ENCODE measurements around the gene FBLIM1.

Gene FBLIM1

DNA sequence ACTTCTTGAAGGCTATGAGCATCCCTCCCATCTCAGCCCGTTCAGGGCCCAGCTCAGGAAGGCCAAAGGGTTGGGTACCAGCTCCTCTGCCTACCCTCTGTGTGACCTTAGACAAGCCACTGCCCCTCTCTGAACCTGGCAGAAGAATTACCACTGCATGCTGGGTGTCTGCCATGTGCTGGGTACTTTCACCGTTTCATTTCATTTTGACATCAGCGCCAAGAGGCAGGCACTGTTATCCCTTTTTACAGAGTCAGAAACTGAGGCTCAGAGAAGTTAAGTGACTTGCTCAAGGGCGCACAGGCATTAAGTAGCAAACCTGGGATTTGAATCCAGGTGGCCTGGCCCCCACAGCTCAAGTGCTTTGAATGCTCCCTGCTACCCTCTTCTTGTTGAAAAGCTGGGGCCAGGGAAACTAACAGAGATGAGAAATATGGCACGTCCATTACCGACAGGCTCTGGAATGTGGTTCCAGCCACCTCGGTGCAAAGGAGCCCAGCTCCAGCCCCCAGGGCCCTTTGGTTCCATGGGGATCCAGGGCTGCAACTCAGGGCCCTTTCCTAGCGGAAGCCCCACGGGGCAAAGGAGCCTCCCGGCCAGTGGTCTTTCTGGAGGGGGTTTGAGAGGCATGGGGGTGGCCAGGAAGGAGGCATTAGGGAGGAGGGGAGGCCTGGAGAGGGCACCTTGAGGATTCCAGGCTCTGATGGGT is 9.8 kb upstream of the FBLIM1 start:
- DNase-seq, result no peak

DNA sequence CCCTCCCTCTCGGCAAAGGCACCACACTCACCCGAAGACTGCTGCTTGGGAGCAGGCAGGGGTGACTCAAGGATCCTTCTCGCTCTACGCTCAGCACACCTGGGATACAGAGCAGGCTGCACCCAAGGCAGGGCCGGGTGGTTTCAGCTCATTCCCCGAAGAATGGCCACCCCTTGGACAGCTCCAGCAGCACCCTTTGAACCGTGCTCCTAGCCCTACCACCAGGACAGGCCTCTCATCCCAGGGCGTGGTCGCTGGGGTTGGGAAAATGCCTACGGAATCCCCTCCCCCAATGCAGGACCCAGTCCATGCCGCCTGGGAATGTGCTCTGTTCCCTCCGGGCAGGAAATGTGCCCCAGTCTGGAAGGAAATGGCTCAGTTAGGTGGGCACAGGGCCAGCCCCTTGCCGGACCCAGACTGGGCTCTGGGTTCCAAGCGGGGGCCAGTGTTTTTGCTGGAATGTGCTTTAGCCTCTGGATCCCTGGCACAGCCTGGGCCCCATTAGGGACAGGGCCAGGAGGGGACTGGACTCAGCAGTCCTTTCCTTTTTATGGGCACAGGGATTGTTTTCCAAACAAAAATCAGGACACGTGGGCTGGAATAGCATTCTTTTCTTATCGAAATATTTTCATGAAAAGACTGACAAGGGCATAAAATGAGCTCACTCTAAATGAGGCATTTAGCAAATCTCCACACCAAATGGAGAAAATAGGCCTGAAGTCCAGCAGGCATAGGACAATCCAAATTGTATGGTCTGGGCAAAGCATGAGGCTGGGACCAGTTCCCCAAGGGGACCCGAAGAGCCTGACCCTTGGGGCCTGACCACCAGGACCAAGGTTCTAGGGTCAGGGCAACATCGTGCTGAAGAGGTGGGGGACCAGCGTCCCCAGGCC is 8.9 kb upstream of the FBLIM1 start:
- DNase-seq, result no peak

DNA sequence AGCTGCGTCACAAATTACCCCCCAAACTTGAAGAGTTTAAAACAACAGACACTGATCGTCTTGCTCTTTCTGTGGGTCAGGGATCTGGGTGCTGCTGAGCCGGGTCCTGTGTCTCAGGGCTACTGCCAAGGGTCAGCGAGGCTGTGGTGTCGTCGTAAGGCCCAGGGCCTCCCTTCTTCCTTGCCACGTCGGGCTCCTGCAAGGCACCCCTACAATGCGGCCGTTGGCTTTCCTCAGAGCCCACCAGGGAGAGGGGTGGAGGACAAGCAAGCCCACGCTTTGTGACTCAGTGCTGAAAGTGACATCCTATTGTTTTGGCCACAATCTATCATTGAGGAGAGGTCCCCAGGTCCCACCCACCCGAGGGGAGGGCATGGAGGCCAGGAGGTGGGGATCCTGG is 7.7 kb upstream of the FBLIM1 start:
- no peak for DNase-seq

DNA sequence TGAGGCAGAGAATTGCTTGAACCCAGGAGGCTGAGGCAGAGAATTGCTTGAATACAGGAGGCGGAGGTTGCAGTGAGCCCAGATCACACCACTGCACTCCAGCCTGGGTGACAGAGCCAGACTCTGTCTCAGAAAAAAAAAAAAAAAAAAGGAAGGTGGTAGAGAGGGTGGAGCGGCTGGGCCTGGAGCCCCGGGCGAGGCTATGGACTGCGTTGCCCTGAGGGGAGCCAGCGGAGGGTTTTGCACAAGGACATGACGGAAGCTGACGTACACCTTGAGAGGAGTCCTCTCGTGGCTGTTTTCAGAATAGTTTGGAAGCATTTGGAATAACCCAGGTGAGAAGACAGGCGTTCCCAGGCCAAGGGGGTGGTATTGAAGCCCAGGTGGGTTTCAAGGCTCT is 6.9 kb upstream of the FBLIM1 start:
- no peak for DNase-seq

DNA sequence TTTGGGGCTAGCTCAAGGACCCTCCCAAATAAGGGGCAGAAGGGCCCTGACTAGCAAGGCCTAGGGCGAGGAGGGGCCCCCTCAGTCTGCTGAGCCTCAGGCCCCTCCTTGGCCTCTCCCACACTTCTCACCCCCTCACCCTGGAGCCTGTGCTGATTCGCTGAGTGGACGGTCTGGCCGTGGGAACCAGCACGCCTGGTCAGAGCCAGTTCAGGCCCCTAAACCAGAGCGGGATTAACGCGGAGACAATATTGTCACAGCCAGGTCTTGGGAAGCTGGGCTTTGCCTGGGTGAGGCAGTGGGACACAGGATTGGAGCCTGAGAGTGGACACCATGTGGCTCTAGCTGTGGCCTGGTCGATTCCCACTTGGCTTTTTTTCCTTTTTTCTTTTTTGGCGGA is 4.8 kb upstream of the FBLIM1 start:
- DNase-seq, result no peak

DNA sequence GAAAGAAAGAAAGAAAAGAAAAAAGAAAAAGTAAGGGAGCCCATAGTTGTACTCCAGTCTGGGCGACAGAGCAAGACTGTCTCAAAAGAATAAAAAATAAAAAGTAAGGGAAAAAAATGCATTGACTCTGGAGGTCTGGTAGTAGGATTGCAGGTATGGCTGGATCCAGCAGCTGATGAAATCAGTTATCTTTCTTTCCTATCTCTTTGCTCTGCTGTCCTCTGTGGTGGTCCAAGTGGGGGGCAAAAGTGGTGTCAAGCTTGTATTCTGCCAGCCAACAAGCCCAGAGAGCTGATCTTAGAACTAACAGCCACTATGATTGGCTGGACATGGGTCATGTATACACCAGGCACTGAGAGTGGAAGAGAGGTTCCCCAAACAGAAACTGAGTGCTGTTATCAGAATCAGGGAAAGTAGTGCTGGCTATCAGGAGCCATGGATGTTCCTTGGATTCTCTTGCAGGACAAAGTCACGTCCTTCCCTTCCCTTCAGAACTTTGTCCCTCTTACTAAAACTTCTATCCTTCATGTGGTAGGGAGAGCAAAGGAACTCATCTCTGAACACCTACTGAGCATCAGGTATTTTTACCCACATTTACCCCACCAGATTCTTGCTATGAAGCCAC is 3.5 kb upstream of the FBLIM1 start:
- no peak for DNase-seq

DNA sequence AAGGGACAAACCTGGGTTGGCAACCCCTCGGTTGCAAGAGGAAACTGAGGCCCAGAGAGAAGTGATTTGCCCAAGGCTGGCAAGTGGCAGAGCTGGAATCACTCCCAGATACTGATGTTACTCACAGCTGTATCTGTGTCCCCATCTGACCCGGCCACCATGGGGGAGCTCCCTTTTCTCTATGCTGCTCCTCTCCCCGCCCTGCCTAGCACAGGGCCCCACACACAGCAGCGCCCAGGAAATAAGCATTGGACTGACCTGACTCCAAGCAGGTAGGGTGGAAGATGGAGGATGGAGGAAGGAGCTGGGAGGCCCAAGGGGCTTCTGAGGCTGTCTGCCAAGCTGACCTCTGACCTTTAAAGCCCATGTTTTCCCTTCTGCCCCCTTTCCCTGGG is 3.0 kb upstream of the FBLIM1 start:
- no peak for DNase-seq

DNA sequence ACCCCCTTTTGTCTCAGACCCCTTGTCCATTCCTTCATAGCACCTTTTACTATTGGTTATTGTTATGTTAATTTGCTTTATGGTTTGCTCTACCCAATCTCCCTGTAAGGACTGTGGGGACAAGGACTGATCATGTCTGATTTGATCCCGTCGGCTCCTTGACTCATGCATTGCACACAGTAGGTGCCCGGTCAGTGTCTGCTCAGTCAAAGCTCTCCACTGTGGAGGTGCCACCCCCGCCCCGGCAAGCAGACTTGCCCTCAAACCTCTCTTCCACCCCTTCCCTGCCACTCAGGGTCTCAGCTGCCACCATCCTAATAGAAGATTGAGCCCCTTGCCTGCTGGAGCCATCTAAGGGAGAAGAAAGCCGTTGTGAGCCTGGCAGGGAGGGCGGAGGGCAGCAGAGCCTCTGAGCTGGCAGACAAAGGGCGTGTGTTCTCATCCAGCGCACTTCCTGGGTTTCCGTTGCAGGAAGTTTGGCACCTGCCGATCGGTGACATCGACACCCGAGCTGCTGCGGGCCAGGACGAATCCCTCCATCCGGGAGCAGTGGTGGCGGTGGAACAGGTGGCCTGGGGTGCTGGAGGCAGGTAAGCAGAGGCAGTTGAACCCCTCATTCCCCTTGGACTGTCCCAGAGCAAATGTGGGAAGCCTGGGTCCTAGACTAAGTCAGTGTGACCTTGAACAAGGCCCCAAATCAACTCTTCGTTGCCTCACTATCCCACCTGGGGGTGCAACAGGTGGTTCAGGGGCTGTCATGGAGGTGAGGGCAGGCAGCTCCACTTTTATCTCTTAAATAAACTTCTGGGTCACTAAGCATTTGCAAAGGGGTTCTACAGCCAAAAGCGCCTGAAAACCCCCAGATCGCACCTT is 2.2 kb upstream of the FBLIM1 start:
- no peak for DNase-seq

DNA sequence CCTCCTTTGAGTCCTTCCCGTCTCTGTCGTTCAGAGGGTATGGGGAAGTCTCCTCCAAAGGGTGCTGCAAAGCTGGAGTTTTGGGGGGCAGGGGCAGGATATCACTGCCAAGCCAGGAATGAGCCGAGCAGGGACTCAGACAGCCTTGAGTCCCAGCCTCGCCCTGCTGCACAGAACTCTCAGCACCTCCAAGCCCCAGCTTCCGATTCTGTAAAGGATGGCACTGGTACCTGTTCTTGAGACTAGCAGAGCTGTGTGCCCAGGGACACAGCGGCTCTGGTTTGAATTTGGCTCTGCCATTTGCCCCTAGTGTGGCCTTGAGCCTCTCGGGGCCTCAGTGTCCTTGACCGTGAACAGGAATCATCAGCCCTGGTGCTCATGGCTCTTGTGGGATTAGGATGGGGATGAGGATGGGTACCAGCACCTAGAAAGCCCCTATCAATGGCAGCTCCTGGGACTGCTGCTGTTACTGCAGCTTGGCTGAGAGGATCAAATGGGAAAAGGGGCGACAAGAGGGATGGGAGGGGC is 1.5 kb upstream of the FBLIM1 start:
- no peak for DNase-seq

DNA sequence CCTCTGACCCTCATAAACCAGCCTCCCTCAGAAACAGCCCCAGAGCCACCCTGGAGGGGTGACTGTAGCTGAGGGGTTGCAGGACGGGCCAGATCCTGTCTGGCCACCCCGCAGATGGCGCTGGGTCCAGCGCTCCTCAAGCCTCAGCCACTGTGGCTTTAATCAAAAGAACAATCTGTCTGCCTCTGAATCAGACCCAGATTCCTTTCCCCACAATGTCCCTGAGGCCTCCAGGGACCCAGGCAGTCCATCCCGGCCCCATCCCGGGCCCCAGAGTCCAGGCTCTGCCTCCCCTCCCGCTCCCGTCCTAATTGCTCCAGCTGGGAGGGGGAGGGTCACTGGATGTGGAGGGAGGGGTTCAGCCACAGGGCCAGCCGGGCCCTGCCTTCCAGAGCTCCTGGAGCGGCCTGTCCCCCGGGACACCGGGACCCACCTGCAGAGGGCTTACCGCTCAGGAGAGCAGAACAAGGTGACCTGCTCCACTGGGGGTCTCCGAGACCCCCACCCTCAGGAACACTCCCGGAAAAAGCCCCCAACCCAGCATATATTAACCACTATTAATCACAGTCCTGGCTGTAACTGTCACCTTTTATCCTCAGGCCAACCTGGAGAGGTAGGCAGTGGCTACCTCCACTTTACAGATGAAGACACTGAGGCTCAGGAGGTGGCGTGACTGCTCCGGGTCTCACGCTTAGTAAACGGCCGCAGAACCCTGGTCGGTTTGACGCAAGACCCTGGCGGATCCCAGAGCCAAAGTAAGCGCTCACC is 836 bp upstream of the FBLIM1 start:
- DNase-seq, result no peak

DNA sequence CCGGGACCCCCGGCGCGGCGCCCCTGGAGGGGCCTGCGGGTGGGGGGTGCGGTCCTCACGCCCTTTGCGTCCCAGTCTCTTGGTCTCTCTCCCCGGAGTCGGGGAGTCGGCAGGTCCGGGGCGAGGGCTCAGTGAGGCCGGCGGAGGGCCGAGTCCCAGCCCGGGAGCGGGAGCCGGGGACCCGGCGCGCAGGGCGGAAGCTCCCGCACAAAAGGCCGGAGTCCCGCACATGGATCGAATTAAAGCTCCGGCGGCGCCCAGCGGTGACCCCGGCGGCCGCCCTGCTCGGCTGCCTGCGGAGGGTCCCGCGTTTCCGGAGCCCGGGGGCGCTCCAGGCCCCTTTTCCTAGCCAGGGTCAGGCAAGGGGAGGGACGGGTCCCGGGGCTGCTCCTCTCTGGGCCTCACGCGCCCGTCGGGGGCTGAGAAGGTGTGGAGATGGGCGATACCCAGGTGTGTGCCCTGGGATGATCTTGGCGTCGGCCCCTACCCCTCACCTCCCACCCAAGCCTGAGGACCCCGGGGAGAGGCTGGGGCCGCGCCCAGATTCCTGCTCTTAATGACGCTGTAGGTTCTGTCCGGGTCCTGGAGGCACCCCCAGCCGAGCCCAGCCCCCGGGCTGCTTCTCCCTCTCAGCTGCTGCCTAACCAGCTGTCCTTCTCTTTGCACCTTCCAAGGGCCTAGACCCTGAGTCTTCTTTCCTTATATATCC is 512 bp downstream of the FBLIM1 start:
- DNase-seq, result no peak

DNA sequence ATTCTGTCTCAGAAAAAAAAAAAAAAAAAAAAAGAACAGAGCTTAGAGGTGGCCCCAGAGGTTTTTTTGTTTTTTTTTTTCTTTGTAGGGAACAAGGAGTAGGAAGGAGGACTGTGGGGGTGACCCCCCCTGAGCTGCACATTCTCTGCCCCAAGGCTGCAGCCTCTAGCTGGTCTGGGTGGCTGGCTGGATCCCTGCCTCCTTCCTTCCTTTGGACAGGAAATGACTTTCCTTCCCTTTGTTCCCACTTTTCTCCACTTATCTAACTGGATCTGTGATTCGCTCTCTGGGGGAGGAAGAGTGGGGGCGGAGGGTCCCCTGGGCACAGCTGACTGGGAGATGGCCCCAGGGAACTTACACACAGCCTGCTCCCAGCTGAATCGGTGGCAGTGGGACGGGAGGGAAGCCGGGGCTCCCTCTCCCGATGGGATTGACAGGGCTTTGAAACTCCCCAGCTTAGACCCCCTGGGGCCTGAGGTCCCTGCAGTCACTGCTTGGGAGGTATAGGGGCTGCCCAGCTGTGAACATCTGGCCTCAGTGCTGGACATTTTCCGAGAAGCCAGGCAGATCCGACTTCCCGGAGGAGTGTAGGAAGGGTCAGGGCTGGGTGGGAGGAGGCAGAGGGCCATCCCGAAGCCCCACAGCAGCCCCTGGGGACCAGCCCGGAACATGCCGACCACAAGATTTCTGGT is 2.1 kb downstream of the FBLIM1 start:
- no peak for DNase-seq

DNA sequence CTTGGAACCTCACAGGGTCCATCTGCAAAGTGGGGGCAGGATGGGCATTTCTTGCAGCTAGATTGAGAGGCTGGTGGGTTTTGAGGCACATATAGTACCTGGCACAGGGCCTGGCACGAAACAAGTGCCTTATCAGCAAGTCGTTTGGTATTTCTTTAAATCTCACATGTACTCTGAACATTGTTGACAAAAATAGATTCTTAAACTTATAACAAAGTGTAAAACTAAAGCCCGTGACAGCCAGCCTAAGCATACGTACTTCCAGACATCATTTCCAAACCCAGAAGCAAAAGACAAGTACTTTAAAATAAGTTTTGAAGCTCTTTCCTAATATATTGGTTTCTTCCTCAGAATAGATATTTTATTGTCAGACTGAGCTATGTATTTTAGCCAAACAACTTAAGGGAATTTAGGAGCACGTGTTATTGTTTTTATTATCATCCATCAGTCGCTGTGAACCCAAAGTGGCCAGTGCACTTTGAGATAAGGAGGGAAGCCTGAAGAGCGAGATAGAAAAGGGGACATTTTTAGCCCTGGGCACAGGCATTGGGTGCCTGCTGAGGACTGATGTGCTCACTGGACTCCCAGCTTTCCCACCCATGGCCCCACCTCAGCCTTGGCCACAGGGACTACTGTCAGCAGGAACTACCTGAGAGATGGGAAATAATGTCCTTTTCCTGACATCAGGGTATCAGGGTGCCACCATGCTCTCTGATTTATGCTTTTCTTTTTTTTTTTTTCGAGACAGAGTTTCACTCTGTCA is 3.0 kb downstream of the FBLIM1 start:
- DNase-seq, result no peak

DNA sequence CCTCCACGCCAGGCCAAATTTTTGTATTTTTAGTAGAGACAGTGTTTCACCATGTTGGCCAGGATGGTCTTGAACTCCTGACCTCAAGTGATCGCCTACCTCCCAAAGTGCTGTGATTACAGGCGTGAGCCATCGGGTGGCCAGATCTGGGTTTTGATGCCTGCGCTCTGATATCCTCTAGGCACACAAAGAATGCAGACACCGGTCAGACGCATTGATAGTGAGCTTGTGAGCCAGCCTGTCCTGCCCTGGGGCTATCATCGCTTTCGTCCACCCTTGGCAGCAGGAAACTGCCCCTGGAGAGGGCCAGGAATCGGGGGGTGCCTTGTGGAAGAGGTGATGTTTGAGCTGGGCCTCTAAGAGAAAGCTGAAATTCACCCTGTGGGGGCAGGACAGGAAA is 4.0 kb downstream of the FBLIM1 start:
- no peak for DNase-seq

DNA sequence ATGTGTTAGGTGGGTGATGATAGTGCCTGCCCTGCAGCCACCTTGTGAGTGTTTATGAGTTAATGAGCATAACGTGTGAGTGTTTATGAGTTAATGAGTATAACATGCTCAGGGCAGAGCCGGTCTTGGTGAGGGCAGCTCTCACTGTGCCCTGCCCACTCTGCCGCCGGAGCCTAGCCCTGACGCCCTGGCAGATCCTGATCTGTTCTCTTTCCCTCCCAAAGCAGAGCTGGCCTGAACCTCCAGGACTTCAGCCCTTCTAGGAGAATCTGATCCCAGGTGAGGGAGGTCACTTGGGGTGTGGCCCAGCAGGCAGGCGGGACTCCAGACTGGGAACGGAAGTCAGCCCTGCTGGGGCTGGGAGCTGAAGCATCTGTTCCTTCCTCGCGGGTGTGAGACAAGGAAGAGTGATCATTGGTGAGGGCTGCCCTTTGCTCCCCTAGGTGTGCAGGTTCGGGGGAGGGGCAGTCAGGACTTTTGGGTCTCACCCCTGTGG is 5.7 kb downstream of the FBLIM1 start:
- DNase-seq, result no peak

DNA sequence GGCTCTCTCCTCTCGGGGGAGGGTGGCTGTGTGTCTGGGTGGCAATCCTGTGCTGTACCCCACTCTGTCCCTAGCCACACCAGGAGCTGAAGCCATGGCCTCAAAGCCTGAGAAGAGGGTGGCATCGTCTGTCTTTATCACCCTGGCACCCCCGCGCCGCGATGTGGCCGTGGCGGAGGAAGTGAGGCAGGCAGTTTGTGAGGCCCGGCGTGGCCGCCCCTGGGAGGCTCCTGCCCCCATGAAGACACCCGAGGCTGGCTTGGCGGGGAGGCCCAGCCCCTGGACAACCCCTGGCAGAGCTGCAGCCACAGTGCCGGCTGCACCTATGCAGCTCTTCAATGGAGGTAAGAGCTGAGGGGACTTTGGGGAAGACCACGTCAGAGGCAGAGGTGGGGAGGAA is 6.3 kb downstream of the FBLIM1 start:
- no peak for DNase-seq

DNA sequence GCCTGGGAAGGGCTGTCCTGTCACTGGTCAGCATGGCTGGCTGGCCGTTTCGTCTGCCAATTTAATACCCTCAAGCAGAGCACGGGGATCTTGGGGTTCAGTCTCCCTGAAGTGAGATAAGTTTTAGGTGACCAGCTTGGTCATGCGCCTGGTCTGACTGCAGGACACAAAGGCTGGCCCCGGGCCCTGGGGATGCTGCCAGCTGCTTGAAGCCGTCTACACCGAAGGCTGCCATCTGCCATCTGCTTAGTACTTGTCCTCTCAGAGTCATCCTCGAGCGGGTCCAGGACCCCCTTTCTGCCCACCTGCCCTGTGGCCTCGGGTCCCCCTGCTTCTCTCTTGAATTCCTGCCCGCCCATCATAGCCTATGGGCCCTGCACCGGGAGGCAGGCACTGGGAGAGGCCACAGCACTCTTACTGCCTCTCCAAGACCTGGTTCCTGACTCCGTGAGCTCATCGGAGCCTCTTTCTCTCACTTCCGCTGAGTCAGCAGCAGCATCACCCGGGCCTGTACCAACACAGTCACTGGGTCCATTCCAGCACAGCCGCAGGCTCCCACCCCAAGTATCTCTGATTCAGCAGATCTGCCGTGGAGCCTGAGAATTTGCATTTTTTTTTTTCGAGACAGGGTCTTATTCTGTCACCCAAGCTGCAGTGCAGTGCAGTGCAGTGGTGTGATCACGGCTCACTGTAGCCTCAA is 7.0 kb downstream of the FBLIM1 start:
- no peak for DNase-seq

DNA sequence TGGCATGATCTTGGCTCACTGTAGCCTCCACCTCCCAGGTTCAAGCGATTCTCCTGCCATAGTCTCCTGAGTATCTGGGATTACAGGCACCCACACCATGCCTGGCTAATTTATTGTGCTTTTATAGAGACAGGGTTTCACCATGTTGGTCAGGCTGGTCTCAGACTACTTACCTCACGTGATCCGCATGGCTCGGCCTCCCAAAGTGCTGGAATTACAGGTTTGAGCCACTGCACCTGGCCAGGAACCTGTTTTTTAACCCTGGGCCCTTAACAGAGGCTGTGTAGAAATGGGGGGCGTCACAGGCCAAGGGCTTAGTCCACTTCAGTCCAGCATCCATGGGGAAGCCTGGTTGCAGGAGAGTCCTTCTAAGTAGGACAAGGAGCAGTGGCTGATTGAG is 9.3 kb downstream of the FBLIM1 start:
- no peak for DNase-seq

DNA sequence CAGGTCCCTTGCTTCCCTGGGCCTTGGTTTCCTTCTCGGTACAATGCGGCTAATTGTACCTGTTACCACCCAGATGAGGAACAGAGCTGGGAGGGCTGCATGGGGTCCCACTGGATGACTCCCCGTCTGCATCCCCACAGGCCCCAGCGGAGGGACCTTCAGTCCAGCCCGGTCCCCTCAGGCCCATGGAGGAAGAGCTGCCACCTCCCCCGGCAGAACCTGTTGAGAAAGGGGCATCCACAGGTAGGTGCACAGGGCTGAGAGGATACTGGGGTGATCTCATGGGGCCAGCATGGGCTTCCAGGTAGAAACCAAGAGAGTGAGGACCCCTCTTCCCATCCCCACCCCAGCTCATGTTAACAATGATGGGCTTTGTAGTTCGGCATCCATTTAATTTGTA is 9.8 kb downstream of the FBLIM1 start:
- no peak for DNase-seq
